GM18502 (cell line): Measurements from ENCODE around the gene CAPN9.
A peak's percentile ranks its signal among the peaks of the same experiment; 100 is the strongest.
"Not testable (repeated sequence)": the region's sequence is repeated elsewhere in the genome, so short reads cannot be mapped to it uniquely, and the experiment has no call there.

Experiments used
- ATAC-seq: cut with Tn5 transposase; IDR thresholded peaks from one replicate; pipeline ENCODE4 v1.9.1; 2021; ENCODE audit warnings: mild to moderate bottlenecking; ENCODE audit not compliant: unreplicated experiment, poor library complexity

The CAPN9 gene

GRCh38 chr1:230766318-230766717 is 19.1 kb downstream of the CAPN9 start:
- no peak for ATAC-seq

- not testable (repeated sequence) for ATAC-seq
Measured at GRCh38 chr1:230767859-230768612, 20.8 kb downstream of the CAPN9 start.

GRCh38 chr1:230768903-230769570 is 21.8 kb downstream of the CAPN9 start:
- no peak for ATAC-seq

- no peak for ATAC-seq
Measured at GRCh38 chr1:230770317-230770716, 23.1 kb downstream of the CAPN9 start.

GRCh38 chr1:230771773-230772354 is 24.7 kb downstream of the CAPN9 start:
- ATAC-seq, result no peak

GRCh38 chr1:230772457-230773395 is 25.5 kb downstream of the CAPN9 start:
- no peak for ATAC-seq

- no peak for ATAC-seq
Measured at GRCh38 chr1:230773396-230774033, 26.3 kb downstream of the CAPN9 start.

GRCh38 chr1:230778916-230779590 is 31.9 kb downstream of the CAPN9 start:
- no peak for ATAC-seq

- ATAC-seq, result no peak
Measured at GRCh38 chr1:230781131-230781530, 33.9 kb downstream of the CAPN9 start.

- ATAC-seq, result peak; percentile 84
Measured at GRCh38 chr1:230781594-230781993, 34.4 kb downstream of the CAPN9 start.

GRCh38 chr1:230784163-230784562 is 37.0 kb downstream of the CAPN9 start:
- no peak for ATAC-seq

- no peak for ATAC-seq
Measured at GRCh38 chr1:230785636-230786384, 38.6 kb downstream of the CAPN9 start.

- no peak for ATAC-seq
Measured at GRCh38 chr1:230786385-230786753, 39.2 kb downstream of the CAPN9 start.

GRCh38 chr1:230787471-230787870 is 40.3 kb downstream of the CAPN9 start:
- no peak for ATAC-seq

GRCh38 chr1:230788561-230789275 is 41.5 kb downstream of the CAPN9 start:
- no peak for ATAC-seq

- no peak for ATAC-seq
Measured at GRCh38 chr1:230790026-230790425, 42.8 kb downstream of the CAPN9 start.

GRCh38 chr1:230791986-230792564 is 44.9 kb downstream of the CAPN9 start:
- no peak for ATAC-seq
